DOHH2 (cell line): ENCODE data around the gene CD63.

Source experiments
- H3F3A ChIP-seq: fragments of 200-600 bp; sonication (generic), shearing (Covaris generic); 2 replicates; pipeline ENCODE4 v1.6.0; 2016; ENCODE audit warnings: antibody characterized with exemption, mild to moderate bottlenecking; ENCODE audit not compliant: control insufficient read depth, insufficient read depth
- H3K27ac ChIP-seq: fragments of 200-600 bp; sonication (generic); 2 replicates; pipeline ENCODE4 v1.5.1; 2014; ENCODE audit warnings: low read depth, mild to moderate bottlenecking, low read length, moderate library complexity
- H3K27me3 ChIP-seq: fragments of 200-600 bp; sonication (generic); 2 replicates; pipeline ENCODE4 v1.6.1; 2014; ENCODE audit warnings: mild to moderate bottlenecking, low read length, mixed read lengths; ENCODE audit not compliant: control insufficient read depth
- H3K36me3 ChIP-seq: fragments of 200-600 bp; sonication (generic); 2 replicates; pipeline ENCODE4 v1.6.1; 2014; ENCODE audit warnings: mild to moderate bottlenecking, low read length, moderate library complexity, mixed read lengths; ENCODE audit not compliant: control insufficient read depth
- H3K4me1 ChIP-seq: fragments of 200-600 bp; sonication (generic); 2 replicates; pipeline ENCODE4 v1.6.1; 2014; ENCODE audit warnings: mild to moderate bottlenecking, low read length, mixed read lengths; ENCODE audit not compliant: control insufficient read depth
- H3K4me2 ChIP-seq: fragments of 200-600 bp; sonication (generic); 2 replicates; pipeline ENCODE4 v1.6.0; 2014; ENCODE audit warnings: mild to moderate bottlenecking, low read length, moderate library complexity
- H3K4me3 ChIP-seq: fragments of 200-600 bp; sonication (generic); 2 replicates; pipeline ENCODE4 v1.5.1; 2014; ENCODE audit warnings: mild to moderate bottlenecking, low read length, mixed read lengths
- H3K79me2 ChIP-seq: fragments of 200-600 bp; sonication (generic); 2 replicates; pipeline ENCODE4 v1.6.1; 2014; ENCODE audit warnings: mild to moderate bottlenecking, low read length, mixed read lengths; ENCODE audit not compliant: control insufficient read depth
- H3K9me2 ChIP-seq: fragments of 200-600 bp; sonication (generic); replicated peaks from 2 replicates; pipeline ENCODE4 v1.6.1; 2014; ENCODE audit warnings: mild to moderate bottlenecking, low read length, mixed read lengths; ENCODE audit not compliant: control insufficient read depth
- H3K9me3 ChIP-seq: fragments of 200-600 bp; sonication (generic); 2 replicates; pipeline ENCODE4 v1.6.1; 2014; ENCODE audit warnings: antibody characterized with exemption, low read length, mixed read lengths; ENCODE audit not compliant: control insufficient read depth, insufficient read depth
- H4K20me1 ChIP-seq: fragments of 200-600 bp; sonication (generic); 2 replicates; pipeline ENCODE4 v1.6.0; 2014; ENCODE audit warnings: low read depth, mild to moderate bottlenecking, antibody characterized with exemption, low read length, moderate library complexity; ENCODE audit not compliant: control insufficient read depth, insufficient read depth
- EZH2phosphoT487 ChIP-seq: fragments of 200-600 bp; sonication (generic); IDR thresholded peaks from 2 replicates; pipeline ENCODE4 v1.6.1; 2017; ENCODE audit warnings: borderline replicate concordance, mild to moderate bottlenecking, antibody characterized with exemption, low read length, moderate library complexity, mixed read lengths
- TF ChIP-seq, protein P1 (sequence below): fragments of 200-600 bp; sonication (generic); IDR thresholded peaks from one replicate; pipeline ENCODE4 v1.5.1; 2014; ENCODE audit warnings: antibody characterized with exemption, mild to moderate bottlenecking, low read depth, low read length; ENCODE audit not compliant: poor library complexity, severe bottlenecking

CD63 gene

DNA sequence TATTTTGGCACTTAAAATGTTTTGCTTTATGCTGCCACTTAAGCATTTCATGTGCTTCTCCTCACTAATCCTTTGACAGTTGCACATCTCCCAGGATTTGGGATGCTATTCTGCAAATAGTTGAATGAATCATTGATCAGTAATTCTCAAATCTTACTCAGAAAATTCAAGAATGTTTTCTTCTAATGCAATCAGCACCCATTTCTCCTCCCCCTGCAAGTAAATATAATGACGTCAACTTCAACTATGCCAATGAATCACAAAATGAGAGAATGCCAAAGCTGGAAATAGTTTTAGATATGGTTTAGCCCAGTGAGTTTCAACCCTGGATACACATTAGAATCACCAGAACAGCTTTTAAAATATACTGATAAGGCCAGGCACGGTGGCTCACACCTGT, 15.1 kb downstream of the CD63 start:
- peaks cover 43% of the 10 kb centered on the region for H3K4me1 ChIP-seq
- no peak overlapping the region for H3K4me3 ChIP-seq
- no peak overlapping the region for H3K27ac ChIP-seq
- no peak overlapping the region for H3K4me2 ChIP-seq
- no peaks in the 10 kb centered on the region for H4K20me1 ChIP-seq
- TF ChIP-seq, protein P1, sequence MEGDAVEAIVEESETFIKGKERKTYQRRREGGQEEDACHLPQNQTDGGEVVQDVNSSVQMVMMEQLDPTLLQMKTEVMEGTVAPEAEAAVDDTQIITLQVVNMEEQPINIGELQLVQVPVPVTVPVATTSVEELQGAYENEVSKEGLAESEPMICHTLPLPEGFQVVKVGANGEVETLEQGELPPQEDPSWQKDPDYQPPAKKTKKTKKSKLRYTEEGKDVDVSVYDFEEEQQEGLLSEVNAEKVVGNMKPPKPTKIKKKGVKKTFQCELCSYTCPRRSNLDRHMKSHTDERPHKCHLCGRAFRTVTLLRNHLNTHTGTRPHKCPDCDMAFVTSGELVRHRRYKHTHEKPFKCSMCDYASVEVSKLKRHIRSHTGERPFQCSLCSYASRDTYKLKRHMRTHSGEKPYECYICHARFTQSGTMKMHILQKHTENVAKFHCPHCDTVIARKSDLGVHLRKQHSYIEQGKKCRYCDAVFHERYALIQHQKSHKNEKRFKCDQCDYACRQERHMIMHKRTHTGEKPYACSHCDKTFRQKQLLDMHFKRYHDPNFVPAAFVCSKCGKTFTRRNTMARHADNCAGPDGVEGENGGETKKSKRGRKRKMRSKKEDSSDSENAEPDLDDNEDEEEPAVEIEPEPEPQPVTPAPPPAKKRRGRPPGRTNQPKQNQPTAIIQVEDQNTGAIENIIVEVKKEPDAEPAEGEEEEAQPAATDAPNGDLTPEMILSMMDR: no peak
- TF ChIP-seq EZH2phosphoT487: no peak
- H3K79me2 ChIP-seq: peaks cover 19% of the 10 kb centered on the region
- no peaks in the 10 kb centered on the region; the same call in 1 of the 2 replicates for H3K36me3 ChIP-seq
- H3F3A ChIP-seq: 0 out of 2 replicates have a peak, but pooled peaks cover 3% of the 10 kb centered on the region
- H3K27me3 ChIP-seq: peaks cover 29% of the 10 kb centered on the region
- H3K9me3 ChIP-seq: no peaks in the 10 kb centered on the region
- H3K9me2 ChIP-seq: no peaks in the 10 kb centered on the region

DNA sequence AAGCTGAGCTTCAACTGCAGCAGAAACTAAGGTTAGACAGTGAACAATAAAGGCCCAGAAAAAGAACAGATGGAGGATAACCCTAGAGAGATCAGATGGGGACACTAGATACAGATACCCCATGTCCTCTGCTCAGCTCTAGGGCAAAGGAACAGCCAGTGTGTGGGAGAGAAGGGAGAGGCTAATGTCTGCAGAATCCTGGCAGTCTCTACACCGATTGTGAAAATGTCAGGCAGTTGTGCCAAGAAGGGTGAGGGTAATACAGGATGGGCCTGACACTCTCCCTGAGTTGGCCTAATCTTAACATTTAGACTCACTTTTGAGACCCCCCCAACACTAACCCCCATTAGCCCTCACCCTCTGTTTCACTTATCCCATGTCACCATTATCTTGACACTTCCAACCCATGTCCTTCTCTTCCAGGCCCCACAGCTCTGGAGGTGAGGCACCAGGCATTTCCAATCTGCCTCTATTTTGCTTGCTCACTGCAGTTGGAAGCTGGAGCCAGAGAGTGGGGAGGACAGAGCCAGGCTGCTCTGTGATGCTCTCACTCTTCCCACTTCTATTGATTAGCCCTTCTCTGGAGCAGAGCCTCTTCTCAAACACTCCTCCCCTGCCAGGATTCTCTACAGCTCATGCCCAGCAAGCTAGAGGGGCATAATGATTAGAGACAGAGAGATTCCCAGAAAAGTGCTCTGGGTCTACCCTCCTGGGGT, 16.0 kb downstream of the CD63 start:
- peaks cover 38% of the 10 kb centered on the region for H3K27me3 ChIP-seq
- 0 out of 2 replicates have a peak, but pooled peaks cover 3% of the 10 kb centered on the region for H3F3A ChIP-seq
- no peaks in the 10 kb centered on the region; the same call in 1 of the 2 replicates for H3K36me3 ChIP-seq
- peaks cover 43% of the 10 kb centered on the region for H3K4me1 ChIP-seq
- no peak for TF ChIP-seq EZH2phosphoT487
- TF ChIP-seq, protein P1: no peak
- H3K9me2 ChIP-seq: no peaks in the 10 kb centered on the region
- peaks cover 15% of the 10 kb centered on the region for H3K79me2 ChIP-seq
- no peak overlapping the region for H3K4me2 ChIP-seq
- no peaks in the 10 kb centered on the region for H4K20me1 ChIP-seq
- no peak overlapping the region for H3K4me3 ChIP-seq
- no peaks in the 10 kb centered on the region for H3K9me3 ChIP-seq
- H3K27ac ChIP-seq: no peak overlapping the region

DNA sequence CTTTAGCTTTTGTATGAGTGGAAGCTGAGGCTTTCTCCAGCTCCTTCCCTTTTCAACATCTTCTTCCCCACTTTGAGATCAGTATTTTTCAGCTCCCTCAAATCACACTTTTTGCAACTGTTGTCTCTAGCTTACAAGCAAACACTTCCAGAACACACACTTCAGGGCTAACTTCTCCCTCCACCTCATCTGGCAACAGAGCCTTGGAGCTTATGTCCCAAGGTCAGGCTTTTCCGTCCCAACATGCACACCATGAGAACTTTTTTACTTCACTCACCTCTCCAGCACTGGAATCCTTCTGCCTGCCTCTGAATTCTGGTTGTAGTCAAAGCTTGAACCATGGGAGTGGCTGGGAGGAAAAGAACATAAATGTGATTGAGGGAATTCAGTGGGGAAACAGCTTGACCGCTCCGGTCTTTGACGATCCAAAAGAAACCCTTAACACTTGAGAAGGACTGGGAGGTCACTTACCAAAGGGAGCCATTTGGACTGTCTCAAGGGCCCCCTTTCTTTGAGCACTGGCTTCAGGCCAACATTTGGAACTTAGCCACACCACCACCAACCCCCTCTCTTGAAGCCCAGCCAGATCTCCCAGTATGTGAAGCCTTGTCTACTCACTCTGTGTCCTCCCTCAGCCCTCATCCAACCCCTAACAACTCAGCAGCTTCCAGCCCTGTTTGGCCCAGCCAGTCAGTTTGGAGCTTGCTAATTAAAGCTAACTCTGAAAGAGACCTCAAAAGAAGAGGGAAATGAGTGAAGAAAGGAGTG, 16.8 kb downstream of the CD63 start:
- no peak overlapping the region for H3K27ac ChIP-seq

More for the DNA sequence above, 16.8 kb downstream of the CD63 start:
- Histone ChIP-seq H3K4me3 (no peak overlapping the region), H3K4me2 (no peak overlapping the region), H3F3A (0 out of 2 replicates have a peak, but pooled peaks cover 3% of the 10 kb centered on the region), H3K27me3 (peaks cover 43% of the 10 kb centered on the region), H3K9me2 (no peaks in the 10 kb centered on the region), H3K4me1 (peaks cover 35% of the 10 kb centered on the region), H4K20me1 (no peaks in the 10 kb centered on the region), H3K36me3 (no peaks in the 10 kb centered on the region), H3K79me2 (peaks cover 6% of the 10 kb centered on the region), H3K9me3 (no peaks in the 10 kb centered on the region)
- TF ChIP-seq, protein P1: no peak
- TF ChIP-seq EZH2phosphoT487: no peak
